Prostate gland (tissue), 2 donors: ENCODE results near the gene NFIC. TPM values are rescaled to one million over a fixed set of nuclear protein-coding genes. Genes with fewer than 3 reads are reported as not detected.

Experiments used
- DNase-seq: peaks from one replicate; pipeline ENCODE4 v3.0.0-alpha.2; 2019; ENCODE audit warnings: low spot score
- H3K27ac ChIP-seq, 2 donors: fragments of 200-600 bp; sonication (generic); 2 replicates each; pipeline ENCODE4 v1.5.1; 2017 to 2019
- H3K27me3 ChIP-seq: fragments of 200-600 bp; sonication (generic); replicated peaks from 2 replicates; pipeline ENCODE4 v1.5.1; 2019; ENCODE audit not compliant: insufficient read depth
- H3K36me3 ChIP-seq, 2 donors: fragments of 200-600 bp; sonication (generic); 1 replicate in 1 of 2; 2 replicates in 1 of 2; pipeline versions ENCODE4 v1.5.1 to v1.8.1; 2017 to 2019
- H3K4me1 ChIP-seq: fragments of 200-600 bp; sonication (generic); replicated peaks from 2 replicates; pipeline ENCODE4 v1.5.1; 2019
- H3K4me3 ChIP-seq, 2 donors: fragments of 200-600 bp; sonication (generic); 2 replicates each; pipeline ENCODE4 v1.5.1; 2017 to 2019
- H3K9me3 ChIP-seq: fragments of 200-600 bp; sonication (generic); 2 replicates; pipeline ENCODE4 v1.5.1; 2017
- POLR2A ChIP-seq: fragments of 450-650 bp; IDR thresholded peaks from one replicate; pipeline ENCODE4 v1.6.1; 2016; ENCODE audit warnings: antibody characterized with exemption, mild to moderate bottlenecking
- POLR2AphosphoS5 ChIP-seq: sonication (generic); formaldehyde crosslinking; IDR thresholded peaks from one replicate; pipeline ENCODE4 v1.6.1; 2017; ENCODE audit warnings: antibody characterized with exemption
- WGBS: methylation state at CpG from one replicate; pipeline ENCODE4 v1.1.5; 2018; 5-methylcytosine and 5-hydroxymethylcytosine counted together
- intact Hi-C: fragments of 100-400 bp; cut with DNase I; formaldehyde crosslinking; loops from one replicate; pipeline ENCODE4 v1.14.2; 2022
- total RNA-seq, 2 donors: library from RNA; depleted of rRNA; stranded (reverse); fragments of >200 nt; gene quantifications; one replicate each; pipeline ENCODE4 v1.1.0, GENCODE V29; 2016
- TF ChIP-seq, protein P1 (sequence below), 4 experiments: fragments of 200-600 bp in 2 of 4; fragments of 450-650 bp in 2 of 4; sonication (generic) in 2 of 4; IDR thresholded peaks; 1 replicate in 3 of 4; 2 replicates in 1 of 4; pipeline ENCODE4 v1.5.1; 2016 to 2019; ENCODE audit warnings: antibody characterized with exemption in 4 of 4, mild to moderate bottlenecking in 2 of 4, moderate library complexity in 2 of 4

NFIC gene
- total RNA-seq, 2 donors from 2014 or later = 160 to 168 TPM

DNA sequence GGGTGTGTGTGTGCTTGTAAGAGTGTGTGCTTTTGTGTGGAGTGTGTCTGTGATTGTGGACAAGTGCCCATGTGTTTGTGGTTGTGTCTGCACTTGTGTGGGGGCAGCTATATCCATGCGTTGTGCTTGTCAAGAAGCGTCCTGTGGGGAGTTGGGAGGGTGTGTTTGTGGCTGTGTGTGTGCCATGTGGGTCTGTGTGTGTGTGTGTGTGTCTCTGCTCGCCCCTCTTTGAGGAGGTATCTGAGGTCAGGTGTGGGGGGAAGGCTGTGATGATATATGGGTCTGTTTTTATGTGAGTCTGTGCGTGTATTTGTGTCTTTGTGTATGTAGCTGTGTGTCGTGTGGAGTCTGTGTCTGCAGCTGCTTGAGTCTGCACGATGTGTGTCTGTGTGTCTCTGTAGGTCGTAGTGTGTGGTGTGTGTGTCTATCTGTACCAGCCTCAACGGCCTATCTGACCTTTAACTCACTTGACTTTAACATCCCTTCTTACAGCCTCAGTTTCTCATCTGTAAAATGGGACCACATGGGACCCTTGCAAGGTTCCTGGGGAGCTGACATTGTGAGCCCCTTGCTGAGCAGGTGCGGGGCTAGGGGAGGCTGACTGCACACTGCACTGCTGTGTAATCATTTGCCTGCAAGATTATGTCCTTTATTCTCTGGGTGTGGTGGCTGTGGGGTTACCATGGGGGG, 4.0 kb upstream of the NFIC start:
- intact Hi-C loops = no loop called here
- no peak for TF ChIP-seq POLR2AphosphoS5
- Histone ChIP-seq H3K36me3 (no peaks in the 10 kb centered on the region), H3K4me1 (peaks cover 29% of the 10 kb centered on the region), H3K27me3 (no peaks in the 10 kb centered on the region), H3K9me3 (no peaks in the 10 kb centered on the region), H3K27ac (peak overlapping the region; percentile 99 to 100), H3K4me3 (no peak overlapping the region)
- no peak for DNase-seq
- 49% methylated on average over 9 of the region's 9 CpGs for WGBS

DNA sequence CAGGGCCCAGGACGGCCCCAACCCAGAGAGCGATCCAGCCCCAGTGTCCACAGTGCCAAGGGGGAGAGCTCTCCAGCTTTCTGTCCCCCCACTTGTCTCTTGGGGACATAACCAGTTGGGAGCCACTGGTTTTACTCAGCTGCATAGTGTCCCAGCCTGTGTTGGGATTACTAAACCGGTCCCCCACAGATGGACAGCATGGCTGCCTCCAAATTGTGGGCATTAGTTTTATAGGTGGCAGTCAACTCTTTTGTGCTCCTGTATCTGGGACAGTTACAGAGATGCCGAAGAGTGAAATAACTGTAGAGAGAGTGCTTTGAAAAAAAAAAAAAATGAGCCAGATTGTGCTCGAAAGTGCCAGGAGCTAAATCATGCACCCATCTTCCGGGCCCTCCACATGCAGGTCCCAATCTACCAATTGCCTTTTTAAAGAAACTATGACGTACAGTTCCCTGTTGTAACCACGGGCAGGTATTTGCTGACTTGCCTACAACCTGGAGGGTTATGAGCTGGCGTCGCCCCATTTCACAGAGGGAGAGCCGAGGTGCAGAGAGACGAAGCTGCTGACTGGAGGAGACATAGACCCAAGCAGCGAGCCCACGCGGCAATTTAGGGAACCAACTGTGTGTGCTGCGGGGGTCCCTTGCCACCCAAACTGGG, 2.4 kb upstream of the NFIC start:
- WGBS = 53% methylated on average over 16 of the region's 16 CpGs
- no peaks in the 10 kb centered on the region for H3K27me3 ChIP-seq
- H3K4me1 ChIP-seq = peaks cover 25% of the 10 kb centered on the region
- no peaks in the 10 kb centered on the region for H3K36me3 ChIP-seq
- H3K9me3 ChIP-seq = no peaks in the 10 kb centered on the region
- DNase-seq = no peak
- intact Hi-C loops = no loop called here
- TF ChIP-seq POLR2A (no peak), POLR2AphosphoS5 (peak; percentile 36)
- no peak overlapping the region for H3K4me3 ChIP-seq
- peak overlapping the region; percentile 96 to 100 for H3K27ac ChIP-seq

DNA sequence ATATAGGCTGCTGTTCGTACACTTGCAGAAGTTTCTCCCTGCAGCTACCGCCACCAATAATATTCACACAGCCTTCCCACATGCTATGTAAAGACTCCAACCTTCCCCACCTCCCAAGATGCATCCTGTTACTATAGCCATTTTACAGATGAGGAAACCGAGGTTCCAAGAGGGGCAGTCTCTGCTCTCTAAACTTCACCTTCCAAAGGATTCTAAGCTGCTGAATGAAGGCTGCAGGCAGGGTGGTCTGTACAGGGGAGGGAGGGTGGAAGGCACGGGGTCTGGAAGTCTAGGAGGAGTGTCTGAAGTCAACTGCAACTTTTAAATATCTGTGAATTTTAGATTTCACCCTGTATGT, 1.9 kb upstream of the NFIC start:
- Histone ChIP-seq H3K4me1 (peaks cover 25% of the 10 kb centered on the region), H3K27ac (peak overlapping the region; percentile 96 to 100), H3K4me3 (no peak overlapping the region), H3K27me3 (no peaks in the 10 kb centered on the region), H3K9me3 (no peaks in the 10 kb centered on the region), H3K36me3 (no peaks in the 10 kb centered on the region)
- intact Hi-C loops = no loop called here
- no peak for DNase-seq
- 60% methylated on average over 4 of the region's 4 CpGs for WGBS
- no peak for TF ChIP-seq POLR2A
- TF ChIP-seq, protein P1, sequence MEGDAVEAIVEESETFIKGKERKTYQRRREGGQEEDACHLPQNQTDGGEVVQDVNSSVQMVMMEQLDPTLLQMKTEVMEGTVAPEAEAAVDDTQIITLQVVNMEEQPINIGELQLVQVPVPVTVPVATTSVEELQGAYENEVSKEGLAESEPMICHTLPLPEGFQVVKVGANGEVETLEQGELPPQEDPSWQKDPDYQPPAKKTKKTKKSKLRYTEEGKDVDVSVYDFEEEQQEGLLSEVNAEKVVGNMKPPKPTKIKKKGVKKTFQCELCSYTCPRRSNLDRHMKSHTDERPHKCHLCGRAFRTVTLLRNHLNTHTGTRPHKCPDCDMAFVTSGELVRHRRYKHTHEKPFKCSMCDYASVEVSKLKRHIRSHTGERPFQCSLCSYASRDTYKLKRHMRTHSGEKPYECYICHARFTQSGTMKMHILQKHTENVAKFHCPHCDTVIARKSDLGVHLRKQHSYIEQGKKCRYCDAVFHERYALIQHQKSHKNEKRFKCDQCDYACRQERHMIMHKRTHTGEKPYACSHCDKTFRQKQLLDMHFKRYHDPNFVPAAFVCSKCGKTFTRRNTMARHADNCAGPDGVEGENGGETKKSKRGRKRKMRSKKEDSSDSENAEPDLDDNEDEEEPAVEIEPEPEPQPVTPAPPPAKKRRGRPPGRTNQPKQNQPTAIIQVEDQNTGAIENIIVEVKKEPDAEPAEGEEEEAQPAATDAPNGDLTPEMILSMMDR (IDR thresholded peaks at IDR 0.05) = no peak
- TF ChIP-seq POLR2AphosphoS5 = no peak

DNA sequence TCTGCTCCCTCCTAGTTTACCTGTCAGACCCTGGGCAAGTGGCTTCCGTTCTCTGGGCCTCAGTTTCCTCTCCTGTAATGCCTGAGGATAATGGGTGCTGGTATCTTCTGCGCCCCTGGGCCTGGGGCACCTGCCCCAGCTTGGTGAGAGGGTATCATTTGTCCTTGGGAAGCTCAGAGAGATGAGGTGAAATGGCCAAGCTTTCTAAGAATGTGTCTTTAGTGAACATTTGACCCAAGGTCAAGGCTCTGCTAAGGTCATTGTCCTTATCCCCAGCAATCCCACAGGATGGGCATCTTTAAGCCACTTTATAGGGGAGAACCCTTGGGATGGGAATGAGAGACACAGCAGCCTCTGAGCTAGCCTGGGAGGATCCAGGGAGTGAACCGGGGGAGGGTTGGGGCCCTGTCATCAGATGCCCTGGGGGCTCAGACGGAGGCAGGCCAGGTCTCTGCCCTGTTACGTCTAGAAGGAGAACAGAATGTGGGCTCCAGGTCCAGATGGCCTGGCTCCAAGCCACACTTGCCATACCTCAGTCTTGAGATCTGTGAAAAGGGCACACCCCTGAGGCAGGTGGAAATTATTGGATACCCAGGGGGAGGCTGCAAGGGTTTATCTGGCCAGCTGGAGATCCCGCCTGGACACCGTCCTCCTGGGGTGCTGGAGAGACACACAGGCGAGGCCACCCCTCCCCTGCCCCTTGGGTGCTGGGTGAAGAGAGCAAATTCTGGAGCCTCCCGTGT, 1.1 kb upstream of the NFIC start:
- Histone ChIP-seq H3K4me1 (peaks cover 30% of the 10 kb centered on the region), H3K27me3 (no peaks in the 10 kb centered on the region), H3K4me3 (peak overlapping the region; percentile 79 to 99), H3K27ac (peak overlapping the region; percentile 96 to 100), H3K9me3 (no peaks in the 10 kb centered on the region), H3K36me3 (no peaks in the 10 kb centered on the region)
- intact Hi-C loops = loop anchor here (5.0 kb wide), 1 partner anchor 42 kb away; no protein-coding TSS in a partner anchor
- DNase-seq = no peak
- WGBS = 28% methylated on average over 9 of the region's 9 CpGs
- TF ChIP-seq POLR2AphosphoS5 = no peak
- TF ChIP-seq POLR2A = no peak
- TF ChIP-seq, protein P1 (IDR thresholded peaks at IDR 0.05) = no peak

DNA sequence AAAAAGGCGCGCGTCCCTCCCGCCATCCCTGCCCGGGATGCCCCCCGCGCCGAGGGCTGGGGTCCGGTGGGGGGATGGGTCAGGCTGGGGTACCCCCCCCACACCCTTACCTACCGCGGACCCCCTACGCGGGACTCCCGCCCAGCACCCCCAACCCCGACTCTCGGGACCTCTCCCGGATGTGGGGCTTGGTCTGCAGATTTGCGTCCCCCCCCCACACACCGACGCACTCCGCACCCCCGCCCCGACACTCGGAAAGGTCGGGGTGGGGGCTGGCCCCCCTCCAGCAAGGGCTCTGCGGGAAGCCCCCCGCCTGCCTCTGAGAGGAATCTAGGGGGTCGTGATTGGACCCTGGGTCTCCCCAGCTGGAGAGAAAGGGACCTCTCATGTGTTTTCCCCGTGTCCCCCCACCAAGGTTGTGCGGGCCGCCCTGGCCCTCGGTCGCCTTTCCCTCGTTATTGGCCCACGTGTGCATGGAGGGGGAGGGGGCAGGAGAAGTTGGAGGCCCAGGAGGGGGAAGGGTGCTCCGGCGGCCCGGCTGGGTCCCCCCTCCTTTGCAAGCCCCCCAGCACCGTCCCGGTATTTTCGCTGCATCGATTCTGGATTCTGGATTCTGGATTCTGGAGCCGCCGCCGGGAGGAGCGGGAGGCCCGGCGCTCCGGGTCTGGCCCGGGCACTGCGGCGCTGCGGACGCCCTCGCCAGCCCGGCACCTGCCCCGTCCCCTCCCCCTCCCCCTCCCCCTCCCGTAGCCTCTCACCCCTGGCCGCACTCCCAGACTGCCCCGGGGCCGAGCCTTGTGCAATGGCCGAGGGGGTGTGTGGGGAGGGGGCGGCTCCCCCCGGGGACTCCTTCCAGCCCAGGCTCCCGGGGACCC, 607 bp downstream of the NFIC start:
- Histone ChIP-seq H3K36me3 (no peaks in the 10 kb centered on the region), H3K27ac (peak overlapping the region; percentile 96 to 100), H3K9me3 (no peaks in the 10 kb centered on the region), H3K27me3 (no peaks in the 10 kb centered on the region), H3K4me1 (peaks cover 21% of the 10 kb centered on the region), H3K4me3 (peak overlapping the region; percentile 79 to 99)
- intact Hi-C loops = loop anchor here (5.0 kb wide), 1 partner anchor 40 kb away; no protein-coding TSS in a partner anchor
- peak; percentile 39 for TF ChIP-seq POLR2A
- TF ChIP-seq, protein P1 (IDR thresholded peaks at IDR 0.05) = no peak
- TF ChIP-seq POLR2AphosphoS5 = peak; percentile 20
- DNase-seq = peak; percentile 63
- WGBS = 2% methylated on average over 58 of the region's 65 CpGs
